ENCODE results near the gene ROR1.
A peak's percentile ranks its signal among the peaks of the same experiment; 100 is the strongest.

ROR1 gene

DNA sequence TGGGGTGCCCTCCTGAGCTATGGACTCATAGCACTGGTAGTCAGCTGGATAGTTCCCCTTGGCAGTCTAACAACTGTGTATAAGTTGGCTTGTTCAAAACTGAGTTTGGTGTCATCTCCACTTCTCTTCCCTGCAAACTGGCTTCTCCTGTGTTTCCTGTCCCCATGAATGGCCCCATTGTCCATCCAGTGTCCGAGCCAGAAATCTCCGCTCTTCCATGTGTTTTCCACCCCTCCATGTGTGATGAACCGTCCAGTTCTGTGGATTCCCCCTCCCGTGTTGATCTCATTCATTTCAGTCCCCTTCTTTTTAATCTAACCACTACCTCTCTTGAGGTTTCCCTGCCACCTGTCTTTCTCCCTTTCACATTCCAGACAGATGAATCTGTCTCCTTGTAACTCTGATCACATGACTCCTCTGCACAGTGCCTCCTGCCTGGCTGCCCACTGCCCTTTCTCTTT is 195.7 kb downstream of the ROR1 start:
- DNase-seq (ENCODE audit: low read depth, low spot score): no peak

DNA sequence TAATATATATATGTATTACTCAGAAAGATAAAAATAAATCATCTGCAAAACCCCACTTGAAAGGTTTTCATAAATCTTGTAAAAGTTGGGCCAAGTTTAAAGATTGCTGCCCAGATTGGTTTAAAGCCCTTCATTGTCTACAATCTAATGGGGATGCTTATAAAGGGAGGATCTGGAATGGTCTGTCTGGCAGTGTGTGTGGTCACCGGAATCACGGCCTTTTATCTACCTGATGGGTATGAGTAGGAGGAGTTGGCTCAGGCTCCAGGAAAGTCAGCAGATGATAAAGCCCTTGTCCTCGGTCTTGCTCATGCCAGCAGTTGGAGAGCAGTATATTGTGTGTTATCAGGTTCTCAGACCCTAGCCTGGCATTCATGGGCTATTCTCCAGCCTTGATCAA is 197.7 kb downstream of the ROR1 start:
- no peak for DNase-seq (ENCODE audit: low read depth, low spot score)

DNA sequence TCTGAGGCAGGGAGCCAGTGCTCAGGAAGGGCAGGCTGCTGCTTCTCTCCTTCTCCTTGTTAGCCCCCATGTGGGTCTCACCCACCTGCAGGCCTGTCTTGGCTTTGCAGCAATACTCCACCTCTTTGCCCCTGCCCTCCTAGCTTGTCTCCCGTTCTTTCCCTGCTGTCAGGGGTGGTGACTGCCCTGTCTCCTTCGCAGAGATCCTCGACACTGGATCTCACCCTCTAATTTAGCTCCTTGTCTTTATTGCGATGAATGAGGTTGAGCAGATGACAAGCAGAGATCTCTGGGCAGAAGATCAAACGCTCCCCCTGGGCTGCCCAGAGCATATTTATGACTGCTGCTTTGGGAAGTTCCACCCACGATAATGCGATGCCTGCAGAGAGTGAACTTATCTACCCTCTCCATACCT is 199.2 kb downstream of the ROR1 start:
- no peak for DNase-seq (ENCODE audit: low read depth, low spot score)

DNA sequence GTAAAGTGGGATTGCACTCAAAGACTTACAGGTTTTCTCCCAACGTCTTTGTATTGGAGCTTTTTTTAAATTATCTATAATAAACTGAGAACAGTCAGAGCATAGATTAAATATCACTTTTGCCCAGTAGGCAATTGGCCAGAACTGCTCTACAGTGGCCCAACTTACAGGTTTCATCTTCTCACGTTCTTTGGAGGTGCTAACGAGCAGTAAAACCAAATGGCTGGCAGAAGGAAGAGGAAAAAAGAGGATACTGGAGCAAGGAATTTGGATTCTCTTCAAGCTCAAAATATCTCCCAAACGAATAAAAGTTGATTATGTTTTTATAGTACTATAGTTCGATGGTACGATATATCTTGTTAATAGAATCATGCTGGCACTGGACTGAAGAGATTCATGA is 201.1 kb downstream of the ROR1 start:
- no peak for DNase-seq (ENCODE audit: low read depth, low spot score)

DNA sequence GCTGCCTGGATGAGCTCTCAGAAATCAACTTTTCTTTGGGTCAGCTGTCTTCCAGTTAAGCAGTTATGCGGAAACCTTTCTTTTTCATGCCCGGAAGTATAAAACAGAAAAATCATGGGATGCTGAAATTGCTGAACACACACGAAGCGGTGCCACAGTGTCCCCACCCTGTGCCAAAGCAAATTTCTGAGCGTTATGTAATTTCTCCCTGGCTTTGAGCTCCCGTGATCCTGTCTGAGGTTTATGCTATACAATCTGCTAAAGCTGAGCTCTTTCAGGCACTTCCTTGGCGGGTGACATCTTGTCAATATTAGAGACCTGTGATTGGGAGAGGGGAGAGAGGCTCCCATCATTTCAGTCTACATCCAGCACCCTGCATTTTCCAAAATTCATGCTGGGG is 201.7 kb downstream of the ROR1 start:
- no peak for DNase-seq (ENCODE audit: low read depth, low spot score)

GRCh38 chr1:63976006-63976405 is 202.2 kb downstream of the ROR1 start:
- no peak for DNase-seq (ENCODE audit: low read depth, low spot score)

GRCh38 chr1:63977466-63977865 is 203.6 kb downstream of the ROR1 start:
- DNase-seq (ENCODE audit: low read depth, low spot score): no peak

DNA sequence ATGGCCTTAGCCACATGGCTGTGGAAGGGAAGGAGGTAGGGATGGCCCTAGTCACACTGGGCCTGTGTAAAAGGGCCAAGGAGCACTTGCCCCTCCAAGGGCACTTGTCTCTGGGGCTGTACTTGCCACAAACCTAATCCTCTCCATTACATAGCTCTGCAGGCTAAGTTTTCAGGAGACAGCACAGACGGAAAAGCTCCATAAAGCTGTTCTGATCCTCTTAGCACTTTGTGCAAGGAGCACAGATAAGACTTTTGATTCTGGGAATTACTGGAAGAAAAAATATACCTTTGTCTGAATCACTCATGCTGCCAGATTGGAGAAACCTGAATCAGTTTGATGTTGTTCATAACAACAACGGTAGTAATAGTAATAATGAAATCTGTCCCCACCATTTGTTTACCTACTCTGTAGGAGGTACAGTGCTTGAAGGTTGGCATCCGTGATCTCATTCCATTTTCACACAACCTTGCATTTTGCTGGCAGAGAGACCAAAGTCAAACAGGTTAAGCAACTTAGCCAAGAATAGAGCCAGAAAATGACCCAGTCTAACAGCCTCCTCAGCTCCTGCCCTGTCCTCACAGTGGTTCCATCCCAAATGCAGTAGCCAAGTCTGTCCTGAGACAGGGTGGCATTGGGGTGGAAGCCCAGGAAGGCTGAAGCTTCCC is 207.1 kb downstream of the ROR1 start:
- no peak for DNase-seq (ENCODE audit: low read depth, low spot score)

DNA sequence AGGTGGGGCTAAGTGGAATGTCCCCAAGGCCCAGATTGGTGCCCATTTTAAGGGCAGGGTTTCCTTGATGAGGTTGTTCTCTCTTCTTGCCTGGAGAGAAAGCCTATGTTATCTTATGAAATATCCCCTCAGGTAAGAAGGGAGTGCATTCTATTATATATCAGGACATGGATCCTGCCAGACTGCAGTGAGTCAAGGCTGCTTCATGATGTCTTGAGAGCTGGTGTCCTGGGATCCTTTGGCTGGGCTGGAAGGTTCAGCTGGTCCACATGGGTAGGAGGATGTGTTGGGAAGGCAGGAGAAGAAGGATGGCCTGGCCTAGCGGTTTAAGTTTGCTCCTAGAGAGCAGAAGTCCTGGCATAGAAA is 207.6 kb downstream of the ROR1 start:
- no peak for DNase-seq (ENCODE audit: low read depth, low spot score)

DNA sequence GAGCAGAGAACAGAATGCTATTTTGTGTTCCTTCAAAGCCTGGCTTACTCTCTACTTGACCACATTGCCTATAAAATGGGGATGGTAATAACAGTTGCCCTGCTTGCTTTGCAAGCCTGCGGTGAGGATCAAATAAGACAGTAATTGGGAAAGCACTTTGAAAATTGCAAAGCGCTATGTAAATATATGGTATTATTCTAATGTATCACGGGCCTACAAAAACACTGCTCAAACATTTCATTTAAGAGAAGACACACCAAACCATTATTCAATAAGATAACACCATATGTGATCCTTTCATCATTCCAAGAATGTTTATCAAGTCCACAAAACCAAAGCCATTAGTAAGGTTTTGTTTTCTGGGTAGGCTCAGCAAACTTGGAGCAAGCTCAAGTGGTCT is 208.4 kb downstream of the ROR1 start:
- DNase-seq (ENCODE audit: low read depth, low spot score): peak; percentile 18

GRCh38 chr1:63983391-63984256 is 209.8 kb downstream of the ROR1 start:
- no peak for DNase-seq (ENCODE audit: low read depth, low spot score)

DNA sequence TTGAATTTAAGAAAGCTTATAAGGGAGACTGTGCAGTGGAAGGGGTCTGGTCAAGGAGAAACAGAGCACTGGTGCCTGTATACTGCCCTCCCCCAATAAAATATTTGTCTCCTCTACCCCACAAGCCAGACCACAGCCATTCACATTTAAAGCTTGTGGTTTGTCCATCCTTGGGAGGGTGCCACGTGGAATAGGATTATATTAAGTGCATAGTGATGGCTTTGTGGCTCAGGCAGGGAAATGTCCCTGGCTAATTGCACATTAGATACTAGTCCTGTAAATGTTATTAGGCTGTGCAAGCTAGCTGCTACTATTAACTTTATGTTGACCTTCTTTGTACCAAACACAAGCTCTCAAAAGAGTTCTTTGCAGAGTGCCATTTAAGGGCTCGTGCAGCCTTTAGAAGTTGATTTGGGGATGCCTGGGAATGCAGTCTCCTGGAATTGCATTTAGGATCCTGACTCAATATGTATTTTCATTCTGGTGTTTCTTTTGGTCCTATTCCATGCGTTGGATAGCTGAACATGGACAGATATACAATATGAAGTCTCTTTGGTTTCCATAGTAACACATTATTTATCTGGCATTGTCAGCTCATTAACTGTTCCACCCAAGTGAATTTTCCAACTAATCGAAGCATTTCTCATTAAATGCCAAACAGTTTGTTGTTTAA is 210.6 kb downstream of the ROR1 start:
- no peak for DNase-seq (ENCODE audit: low read depth, low spot score)

- DNase-seq (ENCODE audit: low read depth, low spot score): no peak
These were observed 211.1 kb downstream of the ROR1 start for GRCh38 chr1:63984930-63985290.

GRCh38 chr1:63987014-63987627 is 213.3 kb downstream of the ROR1 start:
- no peak for DNase-seq (ENCODE audit: low read depth, low spot score)

GRCh38 chr1:63987628-63988024 is 213.8 kb downstream of the ROR1 start:
- DNase-seq (ENCODE audit: low read depth, low spot score): no peak

GRCh38 chr1:63988941-63989340 is 215.1 kb downstream of the ROR1 start:
- DNase-seq (ENCODE audit: low read depth, low spot score): no peak

DNA sequence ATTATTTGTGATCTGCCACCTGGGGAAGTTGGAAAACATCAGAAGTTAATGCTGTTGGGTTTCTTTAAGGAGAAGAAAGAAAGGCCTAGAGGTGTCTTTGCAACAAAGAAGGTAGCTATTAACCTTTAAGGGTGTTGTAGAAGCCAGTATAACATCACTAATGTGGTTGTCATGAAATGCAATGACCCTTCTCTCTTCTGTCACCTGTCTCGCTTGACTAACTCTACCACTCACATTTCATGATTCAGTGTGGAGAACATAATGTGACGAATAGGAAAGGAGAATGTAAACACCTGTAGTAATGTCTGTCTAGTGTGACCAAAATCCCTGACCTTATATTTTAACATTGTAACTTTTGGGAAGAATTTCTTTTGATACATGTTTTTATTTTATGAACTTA is 217.9 kb downstream of the ROR1 start:
- DNase-seq (ENCODE audit: low read depth, low spot score): no peak

GRCh38 chr1:64000021-64000420 is 226.2 kb downstream of the ROR1 start:
- no peak for DNase-seq (ENCODE audit: low read depth, low spot score)

DNA sequence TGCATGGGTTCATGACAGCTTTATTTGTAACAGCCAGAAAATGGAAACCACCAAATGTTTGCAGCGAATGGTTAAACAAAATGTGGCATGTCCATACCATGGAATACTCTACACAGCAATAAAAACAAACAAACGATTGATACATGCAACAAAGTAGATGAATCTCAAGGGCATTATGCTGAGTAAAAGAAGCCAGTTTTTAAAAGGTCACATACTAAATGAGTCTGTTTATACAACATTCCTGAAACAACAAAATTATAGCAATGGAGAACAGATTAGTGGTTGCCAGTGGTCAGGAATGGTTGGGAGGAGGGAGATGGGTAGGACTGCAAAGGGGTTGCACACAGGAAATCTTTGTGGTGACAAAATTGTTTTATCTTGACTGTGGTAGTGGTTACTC is 227.2 kb downstream of the ROR1 start:
- DNase-seq (ENCODE audit: low read depth, low spot score): no peak

GRCh38 chr1:64004451-64005025 is 230.7 kb downstream of the ROR1 start:
- no peak for DNase-seq (ENCODE audit: low read depth, low spot score)

GRCh38 chr1:64005801-64006200 is 232.0 kb downstream of the ROR1 start:
- DNase-seq (ENCODE audit: low read depth, low spot score): no peak
